ENCODE measurements around the gene PFKFB1.

GRCh38 chrX:54999717-55000598, 6.0 kb upstream of the PFKFB1 start, which contains the start of gene APEX2:
- TF ChIP-seq EZH2 (IDR thresholded peaks at IDR 0.05) (no peak), POLR2AphosphoS5 (IDR thresholded peaks at IDR 0.05; ENCODE audit: borderline replicate concordance, low read depth, low read length) (peak; percentile 80), FOXP2 (optimal IDR thresholded peaks at IDR 0.05; ENCODE audit: control extremely low read depth, extremely low read length, insufficient read depth) (no peak)

Data from SK-N-MC (cell line).